ENCODE results near the gene PAQR5. TPM values are rescaled to one million over a fixed set of nuclear protein-coding genes. Genes with fewer than 3 reads are reported as not detected.

The PAQR5 gene
- 10 to 100 TPM in 1 of 2 donors, 1 to 10 TPM in 1; 6.5 to 11.5 TPM for total RNA-seq

GRCh38 chr15:69298697-69299441 lies at the start of gene PAQR5:
TSS of gene PAQR5 (plus strand) at chr15:69298912. CDS start at chr15:69360081, 61,169 bp downstream.
- DNase-seq, result peak; percentile 44 to 66 (median 52)
- ATAC-seq, result peak; percentile 74
- Histone ChIP-seq H3K27me3 (no peaks in the 10 kb centered on the region), H3K9me3 (no peaks in the 10 kb centered on the region), H3K36me3 (replicated peaks in 1 of 2; ENCODE audit: insufficient read depth in 1 of 2, low read depth in 2 of 2) (no peaks in the 10 kb centered on the region), H3K4me3 (peak within 1 kb of the TSS; percentile 24 to 48), H3K27ac (peak within 1 kb of the TSS; percentile 5 to 82 (median 68)), H3K4me1 (peaks cover 42% of the 10 kb centered on the region)
- intact Hi-C loops (cut with DNase I), result no loop called here
- TF ChIP-seq POLR2A (IDR thresholded peaks at IDR 0.05) (peak; percentile 19 to 45 (median 21)), CTCF (IDR thresholded peaks at IDR 0.05) (no peak)
- WGBS, 2 donors, result 2 to 4% methylated on average over 19 to 21 of the region's 74 CpGs

GRCh38 chr15:69253156-69253555 lies 45.6 kb upstream of the PAQR5 start:
- DNase-seq, result peak in 2 of 4 donors; percentile 8 to 17
- no peak for ATAC-seq
- no peaks in the 10 kb centered on the region for H3K36me3 ChIP-seq (replicated peaks in 1 of 2; ENCODE audit: insufficient read depth in 1 of 2, low read depth in 2 of 2)
- H3K27me3 ChIP-seq, result no peaks in the 10 kb centered on the region
- H3K9me3 ChIP-seq, result no peaks in the 10 kb centered on the region
- no peak overlapping the region for H3K4me3 ChIP-seq
- no peaks in the 10 kb centered on the region for H3K4me1 ChIP-seq
- H3K27ac ChIP-seq, result peak overlapping the region in 1 of 4 donors; percentile 29
- intact Hi-C loops (cut with DNase I), result no loop called here
- TF ChIP-seq POLR2A (IDR thresholded peaks at IDR 0.05), result no peak
- no peak for TF ChIP-seq CTCF (IDR thresholded peaks at IDR 0.05)
- 28 to 41% methylated on average over 3 of the region's 3 CpGs for WGBS, 2 donors

- no peaks in the 10 kb centered on the region for H3K27me3 ChIP-seq
- no peak for ATAC-seq
- H3K36me3 ChIP-seq (replicated peaks in 1 of 2; ENCODE audit: insufficient read depth in 1 of 2, low read depth in 2 of 2), result no peaks in the 10 kb centered on the region
- H3K27ac ChIP-seq, result no peak overlapping the region
- no peaks in the 10 kb centered on the region for H3K4me1 ChIP-seq
- no peak for DNase-seq
- 28 to 31% methylated on average over 5 of the region's 5 CpGs for WGBS, 2 donors
- no peak overlapping the region for H3K4me3 ChIP-seq
- intact Hi-C loops (cut with DNase I), result loop anchor here (10.0 kb wide), 1 partner anchor 211 kb away; no protein-coding TSS in a partner anchor
- TF ChIP-seq POLR2A (IDR thresholded peaks at IDR 0.05), result no peak
- TF ChIP-seq CTCF (IDR thresholded peaks at IDR 0.05), result peak; percentile 8 to 66 (median 61)
- H3K9me3 ChIP-seq, result no peaks in the 10 kb centered on the region
Observed at GRCh38 chr15:69265347-69265955, 33.3 kb upstream of the PAQR5 start.

GRCh38 chr15:69271217-69271616 lies 27.5 kb upstream of the PAQR5 start:
- no peaks in the 10 kb centered on the region for H3K36me3 ChIP-seq (replicated peaks in 1 of 2; ENCODE audit: insufficient read depth in 1 of 2, low read depth in 2 of 2)
- no peak overlapping the region for H3K27ac ChIP-seq
- DNase-seq (no peak), ATAC-seq (no peak)
- no peaks in the 10 kb centered on the region for H3K9me3 ChIP-seq
- no peak overlapping the region for H3K4me3 ChIP-seq
- intact Hi-C loops (cut with DNase I), result no loop called here
- no peaks in the 10 kb centered on the region for H3K27me3 ChIP-seq
- TF ChIP-seq POLR2A (IDR thresholded peaks at IDR 0.05), result no peak
- TF ChIP-seq CTCF (IDR thresholded peaks at IDR 0.05), result no peak
- peaks cover 7% of the 10 kb centered on the region for H3K4me1 ChIP-seq

All from body of pancreas (tissue), 4 donors.